LNCaP clone FGC (cell line): ENCODE data around the gene MACROH2A1.

ENCODE experiments used
- DNase-seq: peaks from one replicate; pipeline ENCODE4 v3.0.0-alpha.2; 2011; ENCODE audit warnings: low read depth
- H3K4me3 ChIP-seq: 2 replicates; pipeline ENCODE4 v1.5.1; 2011; ENCODE audit warnings: mild to moderate bottlenecking, low read depth, low read length, control low read depth
- TF ChIP-seq, protein P1 (sequence below): IDR thresholded peaks from 2 replicates; pipeline ENCODE4 v1.5.1; 2012; ENCODE audit warnings: mild to moderate bottlenecking; ENCODE audit not compliant: control insufficient read depth, insufficient read depth; ENCODE audit errors: extremely low read depth

Gene MACROH2A1

DNA sequence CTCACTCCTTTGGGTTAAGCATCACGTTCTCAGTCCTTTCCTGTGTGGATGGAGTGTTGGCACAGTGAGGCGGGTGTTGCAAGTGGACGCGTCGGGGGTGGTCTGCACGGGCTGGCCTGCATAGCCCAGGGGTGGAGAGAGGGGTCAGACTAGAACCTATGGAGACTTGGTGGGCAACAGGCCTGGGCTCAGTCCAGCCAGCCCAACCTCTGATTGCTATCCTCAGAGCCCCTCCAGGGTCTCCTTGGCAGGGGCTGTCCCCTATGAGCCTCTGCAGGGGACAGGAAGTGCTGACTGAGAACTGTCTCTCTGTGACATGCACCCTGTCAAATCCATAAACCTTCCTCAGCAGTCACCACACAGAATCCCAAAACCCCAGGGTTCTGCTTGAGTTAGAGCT is 45.9 kb upstream of the MACROH2A1 start:
- no peak overlapping the region for H3K4me3 ChIP-seq
- TF ChIP-seq, protein P1, sequence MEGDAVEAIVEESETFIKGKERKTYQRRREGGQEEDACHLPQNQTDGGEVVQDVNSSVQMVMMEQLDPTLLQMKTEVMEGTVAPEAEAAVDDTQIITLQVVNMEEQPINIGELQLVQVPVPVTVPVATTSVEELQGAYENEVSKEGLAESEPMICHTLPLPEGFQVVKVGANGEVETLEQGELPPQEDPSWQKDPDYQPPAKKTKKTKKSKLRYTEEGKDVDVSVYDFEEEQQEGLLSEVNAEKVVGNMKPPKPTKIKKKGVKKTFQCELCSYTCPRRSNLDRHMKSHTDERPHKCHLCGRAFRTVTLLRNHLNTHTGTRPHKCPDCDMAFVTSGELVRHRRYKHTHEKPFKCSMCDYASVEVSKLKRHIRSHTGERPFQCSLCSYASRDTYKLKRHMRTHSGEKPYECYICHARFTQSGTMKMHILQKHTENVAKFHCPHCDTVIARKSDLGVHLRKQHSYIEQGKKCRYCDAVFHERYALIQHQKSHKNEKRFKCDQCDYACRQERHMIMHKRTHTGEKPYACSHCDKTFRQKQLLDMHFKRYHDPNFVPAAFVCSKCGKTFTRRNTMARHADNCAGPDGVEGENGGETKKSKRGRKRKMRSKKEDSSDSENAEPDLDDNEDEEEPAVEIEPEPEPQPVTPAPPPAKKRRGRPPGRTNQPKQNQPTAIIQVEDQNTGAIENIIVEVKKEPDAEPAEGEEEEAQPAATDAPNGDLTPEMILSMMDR, result no peak
- DNase-seq, result no peak

DNA sequence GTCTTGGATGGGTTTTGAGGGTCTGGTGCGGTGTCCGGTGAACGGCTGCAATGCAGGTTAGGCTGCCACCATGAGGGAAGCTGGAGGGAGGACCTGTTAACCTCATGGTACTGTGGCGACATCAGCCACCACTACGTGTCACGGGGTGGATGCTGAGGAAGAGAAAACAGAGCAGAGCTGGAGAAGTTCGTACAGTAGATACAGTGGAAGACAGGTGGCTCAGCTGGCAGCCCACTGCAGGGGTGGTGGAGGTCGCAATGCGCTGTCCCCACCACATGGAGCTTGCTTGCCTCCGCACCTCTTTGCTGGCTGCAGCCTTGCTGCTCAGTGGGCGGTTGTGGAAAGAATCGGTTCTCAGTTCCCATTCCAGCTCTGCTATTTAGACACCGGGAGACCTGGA is 45.3 kb upstream of the MACROH2A1 start:
- H3K4me3 ChIP-seq, result no peak overlapping the region
- DNase-seq, result no peak
- TF ChIP-seq, protein P1, result no peak

DNA sequence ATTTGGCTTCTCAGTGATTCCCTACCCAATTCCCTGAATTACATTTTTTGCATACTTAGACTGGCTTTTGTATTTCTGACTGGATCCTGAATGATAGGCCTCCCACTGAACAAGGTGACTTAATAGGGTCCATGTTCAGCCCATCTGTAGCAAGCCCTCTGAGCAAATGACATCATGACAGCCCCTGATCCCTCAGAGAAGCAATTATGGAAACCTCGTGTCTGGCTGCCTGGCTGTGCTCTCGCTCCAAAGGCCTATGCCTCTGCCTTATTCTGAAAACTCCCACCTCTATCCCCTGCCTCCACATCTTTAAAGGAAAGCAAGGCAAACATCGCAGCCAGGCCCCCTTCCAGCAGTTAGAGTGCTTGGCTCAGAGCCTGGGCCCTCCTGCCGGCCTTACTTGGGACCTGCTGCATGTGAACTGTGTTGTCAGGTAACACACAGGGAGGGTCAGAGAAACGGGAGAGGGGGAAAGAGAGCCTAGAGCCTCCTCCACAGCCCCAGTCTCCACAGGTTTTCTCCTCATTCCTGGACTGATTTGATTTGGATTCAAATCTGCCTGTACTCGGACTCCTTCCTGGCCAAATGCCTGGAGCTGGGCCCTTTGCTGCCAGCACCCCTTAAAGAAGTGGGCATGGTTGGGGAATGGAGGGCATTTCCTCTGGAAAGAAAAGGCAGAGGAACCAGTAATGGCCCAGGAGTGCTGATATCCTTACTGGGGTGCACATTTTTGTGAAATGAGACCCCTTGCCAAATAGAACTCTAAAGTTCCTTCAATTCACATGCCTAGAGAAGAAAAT is 44.3 kb upstream of the MACROH2A1 start:
- no peak for DNase-seq
- TF ChIP-seq, protein P1, result no peak
- H3K4me3 ChIP-seq, result no peak overlapping the region

DNA sequence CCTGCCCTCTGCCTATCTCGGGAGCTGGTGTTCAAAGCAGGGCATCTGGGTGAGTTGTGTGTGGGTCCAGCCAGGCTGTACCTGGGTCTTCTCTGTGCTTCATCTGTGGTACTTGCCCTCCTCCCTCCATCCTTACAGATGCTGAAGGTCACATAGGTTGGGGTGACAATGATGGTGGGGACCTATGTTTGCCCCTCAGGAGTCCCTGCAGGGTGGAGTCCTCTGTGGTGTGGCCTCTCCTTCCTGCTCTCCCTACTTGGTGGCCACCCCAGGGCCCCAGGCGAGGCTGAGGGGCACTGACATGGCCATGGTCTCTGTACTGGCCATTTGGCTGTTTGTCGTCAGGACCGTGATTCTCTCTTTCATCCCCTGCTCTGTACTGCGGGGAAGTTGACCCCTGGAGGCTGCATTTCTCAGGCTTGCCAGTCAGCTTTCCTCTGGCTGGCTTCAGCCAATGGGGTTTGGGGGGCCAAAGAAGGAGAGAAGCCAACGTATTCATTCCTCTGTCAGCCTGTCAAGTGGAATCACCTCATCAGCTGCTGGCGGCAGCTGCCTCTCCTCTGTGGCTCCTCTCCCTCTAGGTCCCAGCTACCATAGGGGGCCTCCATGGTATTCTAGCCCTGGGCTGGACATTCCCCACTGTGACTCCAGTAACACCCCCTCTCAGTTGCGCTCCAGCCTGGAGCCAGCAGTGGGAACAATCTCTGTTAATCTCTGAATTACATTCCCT is 43.6 kb upstream of the MACROH2A1 start:
- no peak for DNase-seq
- TF ChIP-seq, protein P1, result no peak
- H3K4me3 ChIP-seq, result no peak overlapping the region

DNA sequence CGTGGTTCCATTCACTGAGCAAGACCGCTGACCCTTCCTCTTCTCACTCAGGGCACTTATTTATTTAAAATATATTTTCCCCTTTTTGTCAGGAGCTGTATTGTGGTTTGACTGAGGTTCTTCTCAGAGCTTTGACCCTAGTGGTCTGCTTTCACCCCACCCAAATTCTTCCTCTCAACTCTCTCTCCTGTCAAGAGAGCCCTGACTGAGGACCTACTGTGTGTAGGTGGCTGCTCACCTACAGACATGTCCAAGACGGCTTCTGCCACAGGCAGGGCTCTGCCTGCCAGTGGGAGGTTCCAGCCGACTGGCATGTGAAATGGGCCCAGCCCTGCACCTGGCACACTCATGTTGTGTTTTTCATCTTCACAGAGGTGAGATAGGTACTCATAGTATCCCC is 42.9 kb upstream of the MACROH2A1 start:
- no peak overlapping the region for H3K4me3 ChIP-seq
- no peak for DNase-seq
- TF ChIP-seq, protein P1, result no peak

DNA sequence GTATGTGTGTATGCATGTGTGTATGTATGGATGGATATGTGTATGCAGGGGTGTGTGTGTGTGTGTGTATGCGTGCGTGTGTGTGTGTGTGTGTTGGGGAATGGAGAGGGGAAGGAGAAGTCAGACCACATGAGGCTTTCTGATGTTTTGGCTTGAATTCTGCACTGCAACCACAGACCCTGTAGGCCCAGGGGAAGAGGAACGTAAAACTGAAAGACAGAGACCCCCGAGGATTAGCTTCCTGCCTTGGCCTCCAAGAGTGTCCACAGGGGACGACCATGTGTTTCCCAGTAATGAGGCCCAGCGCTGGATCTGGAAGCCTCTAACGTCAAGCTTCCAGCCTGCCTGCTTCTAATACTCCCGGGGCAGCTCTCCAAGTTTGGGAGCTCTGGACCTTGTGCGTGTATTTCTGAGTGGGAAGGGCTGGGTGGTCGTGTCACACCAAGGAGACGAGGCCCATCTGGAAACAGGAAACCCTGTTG is 42.4 kb upstream of the MACROH2A1 start:
- TF ChIP-seq, protein P1, result no peak
- DNase-seq, result no peak
- H3K4me3 ChIP-seq, result no peak overlapping the region
